Lower lobe of right lung (tissue), 2 donors: ENCODE measurements around the gene SH3PXD2A. TPM values are rescaled to one million over a fixed set of nuclear protein-coding genes. Genes with fewer than 3 reads are reported as not detected.

Experiments used
- ATAC-seq, 2 donors: fragments of 200-7000 bp; cut with Tn5 transposase; one replicate each; pipeline ENCODE4 v1.9.1; 2020 to 2022; ENCODE audit warnings: mild to moderate bottlenecking in 2 of 2, moderate library complexity in 2 of 2
- DNase-seq: peaks from one replicate; pipeline ENCODE4 v3.0.0-alpha.2; 2020
- H3K27ac ChIP-seq: fragments of 200-600 bp; one replicate; pipeline ENCODE4 v1.8.0; 2022
- H3K27me3 ChIP-seq: fragments of 200-600 bp; one replicate; pipeline ENCODE4 v1.8.0; 2022; ENCODE audit warnings: low read depth
- H3K36me3 ChIP-seq: fragments of 200-600 bp; one replicate; pipeline ENCODE4 v1.8.0; 2022; ENCODE audit warnings: mild to moderate bottlenecking
- H3K4me1 ChIP-seq: fragments of 200-600 bp; one replicate; pipeline ENCODE4 v1.8.0; 2022
- H3K4me3 ChIP-seq: fragments of 200-600 bp; one replicate; pipeline ENCODE4 v1.8.0; 2022; ENCODE audit warnings: mild to moderate bottlenecking
- H3K9me3 ChIP-seq: fragments of 200-600 bp; one replicate; pipeline ENCODE4 v1.8.0; 2022
- CTCF ChIP-seq: fragments of 200-600 bp; IDR thresholded peaks from one replicate; pipeline ENCODE4 v1.8.0; 2022; ENCODE audit warnings: antibody characterized with exemption, mild to moderate bottlenecking
- intact Hi-C: fragments of 100-400 bp; cut with DNase I; formaldehyde crosslinking; loops from one replicate; pipeline ENCODE4 v1.11.0; 2022
- total RNA-seq: library from RNA; stranded (reverse); fragmentation: NEBNext Ultra II Directional; extraction: Animal tissue kit (Norgen Biotek cat#: 25700); gene quantifications from one replicate; pipeline ENCODE4 v1.2.1, GENCODE V29; 2021
- donor health status: DM: no; HTN: yes; CAD: no; lungs with severe emphysema.

SH3PXD2A gene
- total RNA-seq, 1 donor from 2014 or later, result 34.8 TPM

DNA sequence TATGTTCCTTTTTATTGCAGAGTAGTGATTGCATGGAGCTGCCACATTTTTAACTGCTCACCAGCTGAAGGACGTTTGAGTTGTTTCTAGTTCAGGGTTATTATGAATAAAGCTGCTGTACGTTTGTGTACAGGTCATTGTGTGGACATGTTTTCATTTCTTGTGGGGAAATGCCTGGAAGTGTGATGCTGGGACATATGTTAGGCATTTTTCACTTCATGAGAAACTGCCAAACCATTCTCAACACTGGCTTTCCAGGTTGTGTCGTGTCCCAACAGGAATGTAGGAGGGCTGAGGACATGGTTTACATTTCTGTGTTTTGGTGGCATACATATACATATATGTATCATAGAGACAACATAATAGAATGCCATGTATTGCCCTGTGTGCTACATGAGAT is 288.8 kb downstream of the SH3PXD2A start:
- intact Hi-C loops, result no loop called here
- H3K4me3 ChIP-seq, result no peak overlapping the region
- H3K36me3 ChIP-seq, result no peaks in the 10 kb centered on the region
- ATAC-seq, result no peak
- no peaks in the 10 kb centered on the region for H3K27me3 ChIP-seq
- H3K9me3 ChIP-seq, result no peaks in the 10 kb centered on the region
- H3K27ac ChIP-seq, result no peak overlapping the region
- no peaks in the 10 kb centered on the region for H3K4me1 ChIP-seq
- DNase-seq, result no peak
- TF ChIP-seq CTCF, result no peak

- intact Hi-C loops, result no loop called here
Measured at GRCh38 chr10:103564776-103565520, 290.4 kb downstream of the SH3PXD2A start.

DNA sequence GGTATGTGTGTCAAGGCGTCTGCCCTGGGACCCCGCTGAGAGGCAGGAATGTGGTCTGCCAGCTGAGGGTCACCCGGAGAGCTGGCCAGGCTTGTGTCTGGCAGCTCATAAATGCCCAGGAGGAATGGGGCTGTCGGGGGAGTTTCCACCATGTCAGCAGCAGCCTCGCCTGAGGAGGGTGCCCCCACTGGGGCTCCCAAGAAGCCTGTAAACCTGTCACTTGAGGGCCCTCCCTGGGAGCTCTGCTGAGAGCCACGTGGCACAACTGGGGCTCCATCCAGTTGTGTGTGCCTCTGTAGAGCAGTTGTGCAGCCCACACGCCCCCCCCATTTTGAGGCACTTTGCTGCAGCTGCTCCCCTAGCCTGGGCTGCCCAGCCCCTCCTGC is 291.3 kb downstream of the SH3PXD2A start:
- DNase-seq, result no peak
- no peak overlapping the region for H3K27ac ChIP-seq
- no peaks in the 10 kb centered on the region for H3K4me1 ChIP-seq
- no peak for TF ChIP-seq CTCF
- no peaks in the 10 kb centered on the region for H3K36me3 ChIP-seq
- H3K4me3 ChIP-seq, result no peak overlapping the region
- intact Hi-C loops, result no loop called here
- no peaks in the 10 kb centered on the region for H3K27me3 ChIP-seq
- ATAC-seq, result no peak
- H3K9me3 ChIP-seq, result no peaks in the 10 kb centered on the region

More at GRCh38 chr10:103564776-103565520, 290.4 kb downstream of the SH3PXD2A start:
- no peaks in the 10 kb centered on the region for H3K4me1 ChIP-seq
- no peaks in the 10 kb centered on the region for H3K27me3 ChIP-seq
- no peak overlapping the region for H3K4me3 ChIP-seq
- H3K36me3 ChIP-seq, result no peaks in the 10 kb centered on the region
- no peak for DNase-seq
- peak; percentile 51 for TF ChIP-seq CTCF
- no peaks in the 10 kb centered on the region for H3K9me3 ChIP-seq
- ATAC-seq, result peak in 1 of 2 donors; percentile 49
- H3K27ac ChIP-seq, result no peak overlapping the region

DNA sequence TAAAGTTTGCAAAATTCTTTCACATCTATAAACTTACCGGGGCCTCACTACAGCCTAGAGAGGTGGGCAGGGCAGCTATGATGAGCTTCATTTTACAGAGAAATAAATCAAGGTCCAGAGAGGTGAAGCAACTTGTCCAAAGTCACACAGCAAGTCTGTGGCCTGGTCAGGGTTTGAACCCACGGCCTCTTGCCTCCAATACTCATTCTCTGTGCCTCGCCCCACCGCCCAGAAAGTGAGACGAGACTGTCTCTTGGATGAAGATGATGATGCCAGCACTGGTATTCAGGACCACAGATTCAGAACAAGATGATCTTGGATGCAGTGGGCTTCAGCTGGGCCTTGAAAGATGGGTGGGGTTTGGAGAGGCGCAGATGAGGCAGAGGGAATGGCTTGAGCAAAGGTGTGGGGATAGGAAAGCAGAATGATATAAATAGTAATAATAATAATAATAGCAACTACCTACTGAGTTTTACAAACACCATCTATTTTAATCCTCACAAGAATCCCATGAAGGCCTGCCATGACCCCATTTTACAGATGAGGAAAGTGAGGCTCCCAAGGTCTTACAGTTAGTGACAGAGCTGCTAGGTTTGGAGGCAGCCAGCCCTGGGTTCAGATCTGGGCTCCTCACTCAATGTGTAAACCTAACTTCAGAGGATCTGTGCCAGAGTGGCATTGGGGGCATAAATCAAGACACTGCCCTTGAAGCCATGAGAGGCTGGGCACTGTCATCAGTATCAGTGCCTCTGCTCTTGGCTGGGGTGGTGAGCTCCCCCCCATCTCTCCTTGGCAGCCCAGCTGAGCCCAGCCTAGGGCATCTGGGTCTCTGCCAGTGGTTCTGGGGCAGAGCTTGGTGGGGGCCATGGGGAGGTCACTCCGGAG is 291.9 kb downstream of the SH3PXD2A start:
- Histone ChIP-seq H3K27ac (no peak overlapping the region), H3K27me3 (no peaks in the 10 kb centered on the region), H3K36me3 (no peaks in the 10 kb centered on the region), H3K4me3 (no peak overlapping the region), H3K4me1 (no peaks in the 10 kb centered on the region), H3K9me3 (no peaks in the 10 kb centered on the region)
- ATAC-seq (no peak), DNase-seq (no peak)
- intact Hi-C loops, result no loop called here
- TF ChIP-seq CTCF, result no peak

DNA sequence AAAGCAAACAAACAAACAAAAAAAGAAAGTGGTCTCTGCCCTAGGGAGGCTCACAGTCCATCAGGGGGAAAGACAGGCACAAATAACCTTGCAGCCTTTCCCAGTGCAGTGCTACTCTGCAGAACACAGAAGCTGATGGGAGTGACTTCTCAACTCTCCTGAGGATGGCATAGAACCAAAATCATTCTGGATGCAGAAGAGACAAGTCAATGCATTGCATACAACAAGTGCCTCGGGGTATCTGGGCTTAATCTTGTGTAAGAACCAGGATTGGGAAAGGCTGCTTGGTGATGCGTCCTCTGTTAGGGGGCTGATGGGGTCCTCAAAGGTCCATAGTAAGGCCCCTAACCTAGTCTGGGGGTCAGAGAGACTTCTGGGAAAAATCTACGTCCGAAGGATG is 293.0 kb downstream of the SH3PXD2A start:
- ATAC-seq, result no peak
- Histone ChIP-seq H3K36me3 (no peaks in the 10 kb centered on the region), H3K9me3 (no peaks in the 10 kb centered on the region), H3K27ac (no peak overlapping the region), H3K4me1 (no peaks in the 10 kb centered on the region), H3K4me3 (no peak overlapping the region), H3K27me3 (no peaks in the 10 kb centered on the region)
- intact Hi-C loops, result no loop called here
- no peak for DNase-seq
- no peak for TF ChIP-seq CTCF
